Bladder microvascular endothelial cell (primary cell): ENCODE measurements around the gene IGFLR1. TPM values are rescaled to one million over a fixed set of nuclear protein-coding genes. Genes with fewer than 3 reads are reported as not detected.

Source experiments
- total RNA-seq: library from RNA; depleted of rRNA; stranded (reverse); fragments of >200 nt; gene quantifications from 2 replicates; pipeline ENCODE4 v1.2.3, GENCODE V29; 2014

IGFLR1 gene, protein sequence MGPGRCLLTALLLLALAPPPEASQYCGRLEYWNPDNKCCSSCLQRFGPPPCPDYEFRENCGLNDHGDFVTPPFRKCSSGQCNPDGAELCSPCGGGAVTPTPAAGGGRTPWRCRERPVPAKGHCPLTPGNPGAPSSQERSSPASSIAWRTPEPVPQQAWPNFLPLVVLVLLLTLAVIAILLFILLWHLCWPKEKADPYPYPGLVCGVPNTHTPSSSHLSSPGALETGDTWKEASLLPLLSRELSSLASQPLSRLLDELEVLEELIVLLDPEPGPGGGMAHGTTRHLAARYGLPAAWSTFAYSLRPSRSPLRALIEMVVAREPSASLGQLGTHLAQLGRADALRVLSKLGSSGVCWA
- 0.49 and 0.94 TPM in 2 replicates for total RNA-seq

DNA sequence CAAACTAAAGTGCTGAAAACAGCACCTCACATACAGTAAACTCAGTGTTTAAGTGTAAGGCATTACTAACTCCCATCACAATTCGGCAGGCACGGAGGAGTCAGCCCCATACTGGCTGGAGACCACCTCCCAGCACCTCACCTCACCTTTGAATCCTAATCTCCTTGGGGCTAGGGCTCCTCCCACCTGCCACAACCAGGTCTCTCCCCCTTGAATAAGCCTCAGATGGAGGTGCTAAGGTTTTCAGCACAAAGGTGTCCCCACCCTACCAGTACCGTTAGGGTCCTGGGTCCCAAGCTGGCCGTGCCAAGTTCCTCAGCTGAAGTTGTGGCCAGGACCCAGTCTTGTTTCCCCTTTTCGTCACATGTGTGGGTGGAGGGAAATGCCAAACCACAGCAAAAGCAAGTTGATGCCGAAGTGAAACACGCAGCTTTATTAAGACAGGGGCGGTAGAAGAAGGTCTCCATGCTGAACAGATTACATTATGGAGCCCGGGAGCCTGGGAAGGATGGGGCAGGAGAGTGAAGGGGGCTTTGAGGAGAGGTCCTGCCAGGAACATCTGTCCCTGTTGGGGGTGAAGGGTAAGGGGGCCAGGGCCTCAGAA lies at the start of gene IGFLR1:
IGFLR1 (minus strand) TSS at position 332 of the 604 bp plus-strand sequence. CDS start 1,272 bp downstream, outside the sequence.

DNA sequence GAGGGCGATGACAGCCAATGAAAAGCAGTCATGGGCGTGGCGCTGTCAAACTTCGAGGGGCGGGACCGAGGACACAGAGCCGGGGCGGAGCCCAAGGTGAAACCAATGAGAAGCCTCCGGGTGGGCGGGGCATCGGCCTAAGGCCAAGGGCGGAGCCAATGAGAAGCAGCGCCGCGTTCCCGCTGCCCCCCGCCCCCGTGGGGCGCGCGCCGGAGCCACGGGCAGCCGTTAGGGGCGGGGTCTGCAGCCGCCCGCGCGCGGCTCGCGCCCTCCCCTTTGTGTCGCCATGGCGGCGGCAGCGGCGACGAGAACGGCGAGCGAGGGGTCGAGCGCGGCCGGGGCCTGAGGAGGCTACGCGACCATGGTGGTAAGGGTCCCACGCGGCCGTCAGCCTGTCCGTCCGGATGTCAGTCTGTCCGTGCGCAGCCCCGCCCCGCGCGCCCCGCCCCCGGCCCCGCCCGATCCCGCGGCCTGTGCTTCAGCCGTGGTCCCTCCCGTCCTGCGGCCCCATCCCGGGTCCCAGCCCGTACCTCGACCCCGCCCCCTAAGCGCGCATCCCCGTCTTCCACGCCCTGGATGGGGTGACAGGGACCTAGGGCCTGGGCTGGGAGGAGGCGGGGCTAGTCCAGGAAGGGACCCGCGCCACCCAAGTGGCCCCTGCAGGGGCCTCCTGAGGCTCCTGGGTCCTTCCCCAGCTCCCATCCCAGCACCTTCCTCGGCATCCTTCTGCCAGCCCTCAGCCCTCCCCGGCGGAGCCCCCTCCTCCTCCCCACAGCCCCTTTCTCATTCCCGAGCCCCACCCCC lies 33.2 kb upstream of the IGFLR1 start, which contains the start of gene ARHGAP33:
ARHGAP33 (plus strand) TSS at position 267 of the 804 bp plus-strand sequence; CDS start at position 362, 95 bp downstream.

DNA sequence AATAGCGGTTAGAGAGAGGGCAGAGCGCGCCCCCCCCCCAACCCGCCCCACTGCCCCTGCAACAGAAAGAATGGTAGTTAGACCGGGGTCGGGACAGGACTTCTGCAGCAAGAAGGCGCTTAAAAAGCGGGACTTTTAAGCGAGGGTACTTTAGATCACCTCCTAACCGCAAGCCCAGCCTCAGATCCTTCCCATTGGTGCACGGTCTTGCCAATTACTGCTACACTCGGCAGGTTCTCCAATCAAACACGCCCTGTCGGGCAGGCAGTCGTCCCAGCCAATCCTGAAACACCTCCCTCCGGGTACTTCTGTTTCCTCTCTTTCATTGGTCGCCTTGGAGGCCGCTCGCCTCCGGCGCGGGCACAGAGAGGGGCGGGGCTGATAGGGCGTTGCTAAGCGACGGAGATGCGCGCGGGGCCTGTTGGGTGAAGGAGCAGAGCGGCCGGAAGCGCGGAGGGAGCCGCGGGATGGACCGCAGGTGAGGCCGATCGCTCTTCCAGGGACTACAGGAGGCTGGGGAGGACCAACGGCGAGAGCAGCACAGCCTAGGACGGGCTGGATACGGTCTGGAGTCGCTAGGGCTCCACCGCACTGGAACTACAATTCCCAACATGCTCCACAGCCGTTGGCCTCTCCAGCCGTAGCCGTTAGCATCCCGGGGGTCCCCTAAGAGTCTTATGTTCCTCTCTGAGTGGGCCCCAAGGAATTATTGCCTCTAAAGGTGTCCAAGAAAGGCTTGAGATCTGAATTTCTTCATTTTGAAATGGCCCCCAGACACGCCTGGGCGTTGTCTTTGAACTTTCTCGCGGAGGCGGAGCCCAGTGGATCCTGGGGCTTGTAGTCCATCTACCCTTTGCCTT lies 15.7 kb upstream of the IGFLR1 start, which contains the start of gene PROSER3:
PROSER3 (plus strand) TSS at position 428 of the 860 bp plus-strand sequence; CDS start at position 468, 40 bp downstream.

DNA sequence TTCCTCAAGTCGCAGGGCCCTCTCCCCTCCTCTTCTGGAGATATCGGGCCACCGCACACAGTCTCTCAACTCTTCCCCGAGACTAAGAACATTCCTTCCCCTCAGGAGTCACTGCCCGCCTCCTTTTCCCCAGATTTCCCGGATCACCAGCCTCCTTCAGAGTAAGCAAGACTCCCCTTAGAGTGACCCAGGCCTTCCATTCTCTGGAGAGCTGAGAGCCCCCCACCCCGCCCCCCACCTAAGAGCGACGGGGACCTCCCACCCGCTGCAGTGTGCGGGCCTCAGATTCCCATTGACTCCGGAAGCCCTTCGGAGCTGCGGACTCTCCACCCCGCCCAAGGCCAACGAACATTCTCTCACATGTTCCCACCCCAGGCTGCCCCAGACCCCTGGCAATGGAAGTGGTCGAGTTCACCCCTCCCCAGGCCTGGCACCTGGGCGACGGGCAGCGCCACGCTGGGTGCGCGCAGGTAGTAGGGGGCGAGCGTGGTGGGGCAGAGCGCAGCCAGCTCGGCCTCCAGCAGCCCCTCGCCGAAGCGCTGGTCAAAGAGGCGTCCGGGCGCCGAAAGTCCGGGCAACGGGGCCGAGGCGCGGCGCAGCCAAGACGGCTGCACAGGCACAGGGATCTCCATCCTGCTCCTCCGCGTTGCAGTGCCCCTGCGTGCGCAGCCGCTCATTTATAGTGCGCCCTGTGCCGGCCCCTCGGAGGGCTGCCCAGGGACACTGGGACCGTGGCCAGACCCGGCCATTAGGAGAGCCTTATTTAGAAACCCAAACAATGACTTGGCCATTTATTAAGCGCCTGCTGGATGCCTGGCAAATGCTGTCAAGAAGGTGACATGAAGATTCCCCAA lies 14.4 kb upstream of the IGFLR1 start, which contains the start of gene HSPB6:
HSPB6 (minus strand) TSS at position 653 of the 854 bp plus-strand sequence; CDS start at position 632, 21 bp downstream.

DNA sequence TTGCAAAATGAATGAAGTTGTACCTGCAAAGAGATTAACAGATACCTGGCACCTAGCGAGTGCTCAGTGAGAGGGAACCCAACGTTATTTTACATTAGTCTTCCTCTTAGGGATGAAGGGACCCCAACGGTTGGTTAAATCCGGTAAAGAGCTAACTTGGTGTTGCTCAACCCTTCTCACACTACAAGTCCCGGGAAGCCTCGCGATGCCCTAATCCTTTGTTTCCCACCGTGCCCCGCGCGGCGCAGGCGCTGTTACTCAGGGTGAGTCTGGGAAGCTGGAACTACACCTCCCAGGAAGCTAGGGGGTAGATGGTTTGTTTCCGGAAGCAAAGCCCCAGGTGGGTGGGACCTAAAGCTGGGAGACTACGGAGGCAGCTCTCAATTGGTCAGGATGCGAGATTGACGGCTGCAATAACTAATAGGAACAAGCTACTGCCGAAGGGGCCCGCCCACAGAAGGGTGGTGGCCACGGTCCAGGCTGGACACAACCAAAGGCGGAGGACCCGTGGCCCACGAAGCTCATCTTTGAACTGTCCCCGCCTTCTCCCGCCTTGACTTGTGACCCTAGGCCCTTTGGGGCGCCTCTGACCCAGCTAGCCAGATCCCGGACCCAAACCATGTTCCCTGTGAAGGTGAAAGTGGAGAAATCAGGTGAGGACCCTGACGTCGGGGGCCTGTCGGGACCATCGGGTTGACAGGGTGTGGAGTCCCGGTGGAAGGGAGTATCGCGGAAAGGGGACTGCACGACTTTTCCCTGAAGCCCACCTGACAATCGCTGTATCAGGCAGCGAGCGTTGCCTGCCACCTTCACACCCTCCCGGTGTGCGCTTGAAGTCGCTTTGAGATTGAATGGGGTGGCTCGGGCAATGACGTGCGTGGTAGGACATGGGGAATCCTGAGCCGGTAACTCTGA lies 6.1 kb upstream of the IGFLR1 start, which contains the start of gene LIN37:
LIN37 (plus strand) TSS at position 471 of the 915 bp plus-strand sequence; CDS start at position 620, 149 bp downstream.

DNA sequence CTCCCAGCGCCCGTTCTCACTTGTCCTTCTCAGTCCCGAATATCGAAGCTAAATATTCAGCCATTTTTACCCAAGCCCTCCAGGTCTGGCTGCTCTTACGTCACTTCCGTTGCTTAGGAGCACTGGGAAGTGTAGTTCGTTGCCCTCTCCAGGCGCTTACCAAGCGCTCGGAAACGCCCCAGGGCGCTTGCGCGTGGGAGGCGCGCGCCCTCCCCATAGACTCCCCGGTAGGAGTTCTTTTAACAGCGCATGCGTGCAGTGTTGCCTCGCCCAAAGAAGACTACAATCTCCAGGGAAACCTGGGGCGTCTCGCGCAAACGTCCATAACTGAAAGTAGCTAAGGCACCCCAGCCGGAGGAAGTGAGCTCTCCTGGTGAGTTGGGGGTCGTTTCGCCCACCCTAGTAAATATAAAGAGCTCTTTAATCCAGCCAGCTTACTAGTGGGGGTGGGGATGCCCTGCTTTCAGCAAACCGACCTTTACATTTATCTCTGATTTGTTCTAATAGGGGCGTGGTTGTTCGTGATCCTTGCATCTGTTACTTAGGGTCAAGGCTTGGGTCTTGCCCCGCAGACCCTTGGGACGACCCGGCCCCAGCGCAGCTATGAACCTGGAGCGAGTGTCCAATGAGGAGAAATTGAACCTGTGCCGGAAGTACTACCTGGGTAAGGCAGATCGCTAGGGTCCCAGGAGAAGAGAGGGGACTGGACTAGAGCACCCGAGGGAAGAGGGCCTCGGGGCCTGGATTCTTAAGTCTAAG lies 3.3 kb upstream of the IGFLR1 start, which contains the start of the genes PSENEN and U2AF1L4:
PSENEN (plus strand) TSS at position 324 of the 759 bp plus-strand sequence; CDS start at position 604, 280 bp downstream.
U2AF1L4 (minus strand) TSS at position 91 of the 759 bp plus-strand sequence; CDS start at position 64, 27 bp downstream.

DNA sequence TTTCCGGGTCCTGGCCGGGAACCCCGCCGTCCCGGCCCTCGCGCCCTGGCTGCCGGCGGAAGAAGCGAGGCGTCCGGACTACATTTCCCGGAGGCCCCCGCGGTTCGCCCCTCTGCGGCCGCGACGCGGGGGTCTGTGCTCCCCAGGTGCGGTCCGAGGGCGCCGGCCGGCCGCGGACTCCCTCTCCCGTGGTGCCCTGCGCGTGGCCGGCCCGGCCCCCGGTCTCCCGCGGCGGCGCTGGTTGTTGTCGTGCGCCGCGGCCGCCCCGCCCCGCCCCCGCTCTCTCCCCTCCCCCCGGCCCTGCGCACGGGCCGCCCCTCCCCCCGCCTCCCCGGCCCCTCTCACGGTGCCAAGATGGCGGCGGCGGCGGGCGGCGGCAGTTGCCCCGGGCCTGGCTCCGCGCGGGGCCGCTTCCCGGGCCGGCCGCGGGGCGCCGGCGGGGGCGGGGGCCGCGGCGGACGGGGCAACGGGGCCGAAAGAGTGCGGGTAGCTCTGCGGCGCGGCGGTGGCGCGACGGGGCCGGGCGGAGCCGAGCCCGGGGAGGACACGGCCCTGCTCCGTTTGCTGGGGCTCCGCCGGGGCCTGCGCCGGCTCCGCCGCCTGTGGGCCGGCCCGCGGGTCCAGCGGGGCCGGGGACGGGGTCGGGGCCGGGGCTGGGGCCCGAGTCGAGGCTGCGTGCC lies 24.4 kb downstream of the IGFLR1 start, which contains the start of gene KMT2B:
KMT2B (plus strand) TSS at position 339 of the 680 bp plus-strand sequence; CDS start at position 355, 16 bp downstream.

DNA sequence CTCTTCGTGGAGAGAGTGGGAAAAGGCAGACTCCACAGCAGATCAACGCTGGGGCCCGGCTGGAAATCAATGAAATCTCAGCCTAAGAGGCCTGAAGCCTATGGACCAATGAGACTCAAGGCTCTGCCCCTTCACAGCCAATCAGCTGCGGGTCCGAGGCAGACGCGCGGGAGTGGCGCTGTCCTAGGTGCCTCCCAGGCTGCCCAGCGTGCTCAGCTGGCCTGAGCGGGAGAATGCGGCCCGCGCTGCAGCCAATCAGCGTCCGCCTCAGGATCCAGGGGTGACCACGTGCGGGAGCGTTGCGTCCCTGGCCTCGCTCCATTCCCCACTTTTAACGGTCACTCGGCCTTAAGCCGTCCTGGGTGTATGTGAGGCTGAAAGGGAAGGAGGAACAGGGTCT lies 38.0 kb downstream of the IGFLR1 start, which contains the start of gene ZBTB32:
ZBTB32 (plus strand) TSS at position 341 of the 400 bp plus-strand sequence. CDS start 10,069 bp downstream, outside the sequence.

Other genes with a start within 250 kb of the IGFLR1 start
- gene DMKN, start 228.8 kb downstream of the IGFLR1 start, total RNA-seq: 0.13 TPM in 1 of 2 replicates, not detected in the other
- not detected in 2 replicates for gene SBSN, start 214.1 kb downstream of the IGFLR1 start, total RNA-seq
- not detected in 2 replicates for gene GAPDHS, start 209.0 kb downstream of the IGFLR1 start, total RNA-seq
- 52.9 and 74.0 TPM in 2 replicates for gene TMEM147, start 196.8 kb downstream of the IGFLR1 start, total RNA-seq
- gene ATP4A, start 178.8 kb downstream of the IGFLR1 start, total RNA-seq: not detected in 2 replicates
- gene PMIS2, start 156.3 kb downstream of the IGFLR1 start, total RNA-seq: not detected in 2 replicates
- 6.0 and 9.3 TPM in 2 replicates for gene HAUS5, start 129.7 kb downstream of the IGFLR1 start, total RNA-seq
- 32.4 and 33.7 TPM in 2 replicates for gene RBM42, start 113.4 kb downstream of the IGFLR1 start, total RNA-seq
- 0.13 and 0.49 TPM in 2 replicates for gene ETV2, start 100.7 kb downstream of the IGFLR1 start, total RNA-seq
- gene COX6B1, start 94.1 kb downstream of the IGFLR1 start, total RNA-seq: 295 and 323 TPM in 2 replicates
- gene UPK1A, start 75.9 kb downstream of the IGFLR1 start, total RNA-seq: not detected in 2 replicates
- not detected in 2 replicates for gene ZBTB32, start 37.9 kb downstream of the IGFLR1 start, total RNA-seq
- 6.2 and 19.6 TPM in 2 replicates for gene KMT2B, start 24.4 kb downstream of the IGFLR1 start, total RNA-seq
- gene U2AF1L4, start 3.0 kb upstream of the IGFLR1 start, total RNA-seq: 4.0 and 6.4 TPM in 2 replicates
- gene PSENEN, start 3.2 kb upstream of the IGFLR1 start, total RNA-seq: 12.3 and 13.8 TPM in 2 replicates
- 3.9 and 5.0 TPM in 2 replicates for gene LIN37, start 6.1 kb upstream of the IGFLR1 start, total RNA-seq
- gene HSPB6, start 14.6 kb upstream of the IGFLR1 start, total RNA-seq: 0.25 and 0.49 TPM in 2 replicates
- gene PROSER3, start 15.7 kb upstream of the IGFLR1 start, total RNA-seq: 1.5 and 2.5 TPM in 2 replicates
- gene ARHGAP33, start 33.1 kb upstream of the IGFLR1 start, total RNA-seq: 2.1 and 4.0 TPM in 2 replicates
- gene PRODH2, start 70.4 kb upstream of the IGFLR1 start, total RNA-seq: not detected in 2 replicates
- gene NPHS1, start 110.1 kb upstream of the IGFLR1 start, total RNA-seq: not detected in 2 replicates
- under 0.01 TPM in 1 of 2 replicates, not detected in the other for gene KIRREL2, start 114.5 kb upstream of the IGFLR1 start, total RNA-seq
- gene APLP1, start 126.1 kb upstream of the IGFLR1 start, total RNA-seq: 1.3 and 8.4 TPM in 2 replicates
- 3.1 and 3.5 TPM in 2 replicates for gene NFKBID, start 158.1 kb upstream of the IGFLR1 start, total RNA-seq
- gene HCST, start 160.1 kb upstream of the IGFLR1 start, total RNA-seq: not detected in 2 replicates
- gene TYROBP, start 165.8 kb upstream of the IGFLR1 start, total RNA-seq: not detected in 2 replicates
- 2.5 and 2.8 TPM in 2 replicates for gene LRFN3, start 193.9 kb upstream of the IGFLR1 start, total RNA-seq